HepG2 (cell line): Measurements from ENCODE around the gene IRAK2. TPM values are rescaled to one million over a fixed set of nuclear protein-coding genes. Genes with fewer than 3 reads are reported as not detected.

Source experiments
- ATAC-seq: fragments of 200-7000 bp; cut with Tn5 transposase; 3 replicates; pipeline ENCODE4 v1.9.1; 2020; ENCODE audit warnings: mild to moderate bottlenecking, moderate library complexity
- BruUV-seq: library from RNA; stranded (reverse); fragments of 400-500 nt; replicated peaks from 2 replicates; lab custom pipeline; 2021; lab: Mats Ljungman, UMichigan
- CTCF ChIA-PET: fragments of 300-600 bp; formaldehyde crosslinking; extraction: SDS; loops from one replicate; lab custom pipeline; 2021; ENCODE audit warnings: low total read pairs, inconsistent platforms, low intra/inter-chr PET ratio; lab: Yijun Ruan, JAX
- POLR2A ChIA-PET: fragments of 350-600 bp; sonication (Branson Sonifier 250); formaldehyde crosslinking; loops from one replicate; lab custom pipeline; 2020; ENCODE audit warnings: antibody characterized with exemption, inconsistent platforms; lab: Yijun Ruan, JAX
- DNase-seq: peaks from one replicate; pipeline ENCODE4 v3.0.0-alpha.2; 2015; ENCODE audit warnings: low spot score
- FAIRE-seq: peaks from 3 replicates; lab custom pipeline; 2011; peaks lifted over from hg19 to GRCh38; lab: Jason Lieb, UNC
- H2AFZ ChIP-seq: one replicate; pipeline ENCODE4 v1.6.1; 2011; ENCODE audit warnings: low read length, inconsistent platforms
- H3K27ac ChIP-seq: fragments of 300-600 bp; 3 replicates; pipeline ENCODE4 v1.8.0; 2011; ENCODE audit warnings: mixed run types, mild to moderate bottlenecking, mixed read lengths, low read length, inconsistent platforms; ENCODE audit not compliant: insufficient read depth; ENCODE audit errors: extremely low read length
- H3K27me3 ChIP-seq, 2 experiments: fragments of 200-600 bp in 1 of 2; 2 replicates in 1 of 2; 3 replicates in 1 of 2; pipeline versions ENCODE4 v1.6.0 to v1.8.0; 2011; ENCODE audit warnings: low read length in 2 of 2, mild to moderate bottlenecking in 2 of 2, moderate library complexity in 2 of 2, inconsistent platforms in 1 of 2; ENCODE audit not compliant: insufficient read depth in 2 of 2, control insufficient read depth in 1 of 2
- H3K36me3 ChIP-seq, 2 experiments: fragments of 200-600 bp in 1 of 2; replicated peaks in 1 of 2; 2 replicates in 1 of 2; 3 replicates in 1 of 2; pipeline versions ENCODE4 v1.5.1 to v1.8.0; 2011; ENCODE audit warnings: low read length in 2 of 2, inconsistent platforms in 1 of 2; ENCODE audit not compliant: insufficient read depth in 2 of 2, control insufficient read depth in 1 of 2
- H3K4me1 ChIP-seq: 2 replicates; pipeline ENCODE4 v1.5.1; 2012; ENCODE audit warnings: low read length, inconsistent platforms; ENCODE audit not compliant: insufficient read depth
- H3K4me2 ChIP-seq: 2 replicates; pipeline ENCODE4 v1.6.0; 2011; ENCODE audit warnings: low read depth, low read length, inconsistent platforms
- H3K4me3 ChIP-seq, 3 experiments: fragments of 200-600 bp in 1 of 3; sonication (generic), shearing (Covaris generic) in 1 of 3; replicated peaks in 1 of 3; 2 replicates each; pipeline ENCODE4 v1.5.1; 2011 to 2016; ENCODE audit warnings: low read length in 3 of 3, inconsistent platforms in 2 of 3, low read depth in 2 of 3, mild to moderate bottlenecking in 2 of 3, control low read depth in 1 of 3, mixed read lengths in 1 of 3; ENCODE audit not compliant: insufficient read depth in 1 of 3
- H3K79me2 ChIP-seq: one replicate; pipeline ENCODE4 v1.6.1; 2011; ENCODE audit warnings: low read length, inconsistent platforms; ENCODE audit not compliant: insufficient read depth
- H3K9ac ChIP-seq: 2 replicates; pipeline ENCODE4 v1.6.0; 2011; ENCODE audit warnings: mild to moderate bottlenecking, low read depth, low read length, inconsistent platforms; ENCODE audit not compliant: insufficient read depth
- H3K9me3 ChIP-seq: 2 replicates; pipeline ENCODE4 v1.5.1; 2012; ENCODE audit warnings: mild to moderate bottlenecking, low read length
- H4K20me1 ChIP-seq: 2 replicates; pipeline ENCODE4 v1.6.0; 2011; ENCODE audit warnings: inconsistent platforms, mild to moderate bottlenecking, low read length, moderate library complexity; ENCODE audit not compliant: insufficient read depth
- CEBPB ChIP-seq: IDR thresholded peaks from 2 replicates; pipeline ENCODE4 v1.6.1; 2011; ENCODE audit warnings: low read depth, low read length, improper control_type of control experiment, borderline replicate concordance
- CTCF ChIP-seq: sonication (generic); formaldehyde crosslinking; IDR thresholded peaks from 2 replicates; pipeline ENCODE4 v1.5.0; 2020; ENCODE audit warnings: mild to moderate bottlenecking, missing genetic modification reagents, moderate library complexity
- DMAP1 ChIP-seq: IDR thresholded peaks from 2 replicates; pipeline ENCODE4 v1.6.1; 2016
- HOXA3 ChIP-seq: sonication (generic); formaldehyde crosslinking; IDR thresholded peaks from 2 replicates; pipeline ENCODE4 v1.5.0; 2020; ENCODE audit warnings: missing genetic modification reagents
- STAG1 ChIP-seq: sonication (generic); formaldehyde crosslinking; IDR thresholded peaks from 2 replicates; pipeline ENCODE4 v1.4.0; 2020; ENCODE audit warnings: missing genetic modification reagents
- ZBTB38 ChIP-seq: sonication (generic); formaldehyde crosslinking; IDR thresholded peaks from 2 replicates; pipeline ENCODE4 v1.5.1; 2020; ENCODE audit warnings: mild to moderate bottlenecking, missing genetic modification reagents
- WGBS: methylation state at CpG from one replicate; pipeline ENCODE4 v1.1.6; 2017; ENCODE audit warnings: low lambda C conversion rate; 5-methylcytosine and 5-hydroxymethylcytosine counted together
- in situ Hi-C: cut with HindIII; loops from 2 replicates; pipeline ENCODE4 v1.10.0; 2017; ENCODE audit warnings: low pct_unique_long_range_greater_than_20kb; ENCODE audit not compliant: extremely low pct_ligation_motif_present
- intact Hi-C: fragments of 100-400 bp; cut with micrococcal nuclease; formaldehyde crosslinking; loops from one replicate; pipeline ENCODE4 v1.10.0; 2022; ENCODE audit not compliant: unreplicated experiment
- polyA plus RNA-seq, 8 experiments: library from polyadenylated mRNA; depleted of rRNA in 3 of 8; stranded (reverse) in 7 of 8; unstranded in 1 of 8; fragments of >200 nt; fragmentation: Illumina TruSeq in 4 of 8; extraction: Trizol in 4 of 8; gene quantifications; 2 replicates each; pipeline versions ENCODE4 v1.2.1 to v1.2.3, GENCODE V29; 2011 to 2016; ENCODE audit warnings: low read depth in 4 of 8, missing spikeins in 1 of 8, mixed read lengths in 1 of 8; ENCODE audit not compliant: insufficient read depth in 1 of 8
- total RNA-seq, 5 experiments: library from RNA; depleted of rRNA; stranded (reverse); fragments of >200 nt; fragmentation: Illumina TruSeq; extraction: Trizol; gene quantifications; 2 replicates each; pipeline ENCODE4 v1.2.3, GENCODE V29; 2016; ENCODE audit warnings: low read depth in 1 of 5

The IRAK2 gene
- total and polyA plus RNA-seq, 2 of the 13 experiments (the other 11 are each of a cell fraction or from before 2014, with no cell fraction given), result 13.1 to 23.3 TPM

GRCh38 chr3:10169000-10169496 is 4.3 kb downstream of the IRAK2 start:
- TF ChIP-seq STAG1 (CRISPR knock-in tag) (peak; percentile 31; the same call in 1 of the 2 replicates), CTCF (CRISPR knock-in tag) (peak; percentile 27), CEBPB (no peak), DMAP1 (CRISPR knock-in tag) (no peak), HOXA3 (CRISPR knock-in tag) (no peak), ZBTB38 (CRISPR knock-in tag) (0 out of 2 replicates have a peak, but pooled peaks have one; percentile 23)
- intact Hi-C loops, result no loop called here
- Histone ChIP-seq H3K4me1 (peaks cover 64% of the 10 kb centered on the region), H3K4me2 (peak overlapping the region; percentile 9; the same call in 1 of the 2 replicates), H2AFZ (no peak overlapping the region), H3K79me2 (peaks cover 36% of the 10 kb centered on the region), H3K9me3 (no peaks in the 10 kb centered on the region), H3K9ac (no peak overlapping the region), H4K20me1 (no peaks in the 10 kb centered on the region), H3K27me3 (no peaks in the 10 kb centered on the region; a peak in 1 of 5 replicates), H3K36me3 (peaks cover 2 to 13% of the 10 kb centered on the region in 2 experiments), H3K27ac (no peak overlapping the region), H3K4me3 (no peak overlapping the region)
- no peak for FAIRE-seq
- ATAC-seq, result no peak
- no TSS peak for BruUV-seq
- ChIA-PET POLR2A (no interaction called here), CTCF (no interaction called here)
- no peak for DNase-seq
- 63% methylated on average over 8 of the region's 8 CpGs for WGBS
- in situ Hi-C loops, result loop anchor here (10.0 kb wide), 1 partner anchor 56 kb away; no protein-coding TSS in a partner anchor
